ENCODE measurements around the gene CTRL. TPM values are rescaled to one million over a fixed set of nuclear protein-coding genes. Genes with fewer than 3 reads are reported as not detected.

CTRL gene
- total RNA-seq = 0.21 and 0.34 TPM in 2 replicates

DNA sequence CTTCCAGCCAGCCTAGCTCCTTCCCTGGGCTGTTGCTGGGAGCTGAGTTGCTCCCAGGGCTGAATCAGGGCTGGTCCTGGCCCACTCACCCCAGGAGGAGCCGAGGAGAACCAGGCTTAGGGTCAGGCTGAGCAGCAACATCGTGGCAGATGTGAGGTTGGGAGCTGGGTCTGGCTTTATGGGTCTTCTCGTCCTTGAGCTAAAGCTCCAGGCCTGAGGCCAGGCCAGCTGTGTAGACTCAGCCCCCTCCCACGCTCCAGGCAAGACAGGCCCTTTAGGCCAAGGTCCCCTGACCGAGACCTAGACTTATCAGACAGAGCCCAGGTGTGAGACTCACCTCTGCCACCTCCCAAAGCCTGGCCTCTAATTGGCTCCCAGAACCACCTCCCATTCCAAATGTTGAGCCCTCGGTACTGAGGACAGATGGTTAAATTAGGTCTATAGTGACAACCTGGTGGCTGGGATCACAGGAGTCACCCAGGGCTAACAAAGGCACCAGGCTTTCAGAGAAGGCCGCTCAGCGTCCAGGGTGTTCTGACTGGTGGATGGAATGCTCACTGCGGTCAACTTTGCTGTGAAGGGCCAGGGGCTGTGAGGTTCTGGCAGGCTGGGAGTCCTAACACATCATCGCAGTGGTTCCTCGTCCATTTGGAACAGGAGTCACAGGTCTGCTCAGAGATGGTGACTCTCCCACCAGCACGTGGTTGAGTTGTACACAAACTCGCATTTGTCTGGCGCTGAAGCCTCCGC lies at the start of gene CTRL:
Gene CTRL (minus strand): TSS at position 151 of the 750 bp plus-strand sequence. CDS start 10 bp downstream, at position 141.

DNA sequence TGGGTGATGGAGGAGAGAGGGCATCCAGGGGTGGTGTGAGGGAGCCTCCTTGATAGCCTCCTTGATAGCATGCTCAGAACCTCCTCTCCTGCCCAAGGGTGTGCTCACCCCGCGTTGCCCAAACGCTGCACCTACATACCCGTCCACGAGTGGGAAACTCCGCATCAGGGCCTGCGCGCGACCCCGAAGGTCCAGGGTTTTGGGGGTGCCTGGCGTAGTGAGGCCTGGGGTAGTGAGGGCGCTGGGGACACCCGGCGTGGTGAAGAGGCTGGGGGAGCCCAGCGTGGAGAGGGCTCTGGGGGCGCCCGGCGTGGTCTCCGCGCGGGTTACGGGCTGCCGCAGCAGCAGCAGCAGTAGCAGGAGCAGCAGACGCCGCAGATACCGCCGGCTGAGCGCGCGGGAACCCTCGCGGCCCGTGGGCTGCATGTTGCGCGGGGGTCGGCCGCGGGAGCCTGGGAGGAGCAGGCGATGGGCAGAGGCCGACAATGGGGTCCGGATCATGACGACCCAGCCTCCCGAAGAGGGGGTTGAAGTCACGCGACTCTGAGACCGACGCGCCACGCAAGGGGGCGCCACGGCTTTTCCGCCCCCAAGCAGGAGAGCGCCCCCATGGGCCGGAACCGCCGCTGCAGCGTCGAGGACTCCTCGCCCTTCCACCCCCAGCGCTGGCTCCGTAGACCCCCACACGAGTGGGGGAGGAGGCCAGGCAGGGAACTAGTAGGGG lies 48.5 kb upstream of the CTRL start, which contains the start of gene DPEP3:
Gene DPEP3 (minus strand): TSS at position 545 of the 724 bp plus-strand sequence. CDS start 119 bp downstream, at position 426.

GRCh38 chr16:67968400-67969253 lies 37.0 kb upstream of the CTRL start, which contains the start of gene SLC12A4:
Gene SLC12A4, minus strand, starts transcription at chr16:67968637. Its CDS starts 84 bp downstream, at chr16:67968553.

DNA sequence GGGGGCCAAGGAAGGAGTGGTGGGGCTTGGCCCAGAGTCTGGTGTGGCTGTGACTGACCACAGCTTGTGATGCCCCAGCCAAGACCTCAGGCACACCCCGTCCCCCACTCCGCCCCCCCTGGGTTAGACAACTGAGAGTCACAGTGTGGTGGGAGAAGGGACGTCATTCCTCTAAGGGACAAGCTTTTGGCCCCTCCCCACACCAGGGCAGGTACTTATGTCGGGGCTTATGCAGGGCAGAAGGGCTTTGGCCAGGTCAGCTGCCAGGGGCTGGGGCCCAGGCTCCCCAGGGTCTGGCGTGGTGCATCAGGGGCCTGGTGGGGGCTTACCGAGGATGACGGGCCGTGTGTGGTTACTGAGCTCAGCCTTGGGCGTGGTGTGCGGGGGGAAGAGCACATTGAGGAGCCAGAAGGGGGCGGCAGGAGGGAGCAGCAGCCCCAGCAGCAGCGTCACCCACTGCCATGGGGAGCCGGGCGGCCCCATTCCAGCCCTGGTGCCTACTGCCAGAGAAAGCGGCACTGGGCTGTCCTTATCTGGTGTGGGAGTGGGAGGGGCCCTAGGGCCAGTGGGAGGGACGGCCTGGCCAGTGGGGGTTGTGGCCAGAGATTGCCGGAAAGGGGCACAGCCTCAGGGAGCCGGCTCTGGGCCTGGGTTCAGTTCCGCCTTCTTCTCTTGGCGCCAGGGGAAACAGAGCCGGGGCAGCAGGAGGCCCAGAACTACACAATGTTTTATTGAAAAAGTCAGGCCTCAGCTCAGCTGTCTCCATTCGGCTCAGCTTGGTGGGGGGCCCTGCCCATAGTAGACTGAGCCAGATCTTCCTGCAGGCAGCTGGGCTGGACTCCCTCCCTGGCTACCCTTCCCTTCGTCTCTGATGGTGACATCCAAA lies 12.2 kb upstream of the CTRL start, which contains the start of gene LCAT:
Gene LCAT (minus strand): TSS at position 502 of the 886 bp plus-strand sequence. CDS start 19 bp downstream, at position 483.

DNA sequence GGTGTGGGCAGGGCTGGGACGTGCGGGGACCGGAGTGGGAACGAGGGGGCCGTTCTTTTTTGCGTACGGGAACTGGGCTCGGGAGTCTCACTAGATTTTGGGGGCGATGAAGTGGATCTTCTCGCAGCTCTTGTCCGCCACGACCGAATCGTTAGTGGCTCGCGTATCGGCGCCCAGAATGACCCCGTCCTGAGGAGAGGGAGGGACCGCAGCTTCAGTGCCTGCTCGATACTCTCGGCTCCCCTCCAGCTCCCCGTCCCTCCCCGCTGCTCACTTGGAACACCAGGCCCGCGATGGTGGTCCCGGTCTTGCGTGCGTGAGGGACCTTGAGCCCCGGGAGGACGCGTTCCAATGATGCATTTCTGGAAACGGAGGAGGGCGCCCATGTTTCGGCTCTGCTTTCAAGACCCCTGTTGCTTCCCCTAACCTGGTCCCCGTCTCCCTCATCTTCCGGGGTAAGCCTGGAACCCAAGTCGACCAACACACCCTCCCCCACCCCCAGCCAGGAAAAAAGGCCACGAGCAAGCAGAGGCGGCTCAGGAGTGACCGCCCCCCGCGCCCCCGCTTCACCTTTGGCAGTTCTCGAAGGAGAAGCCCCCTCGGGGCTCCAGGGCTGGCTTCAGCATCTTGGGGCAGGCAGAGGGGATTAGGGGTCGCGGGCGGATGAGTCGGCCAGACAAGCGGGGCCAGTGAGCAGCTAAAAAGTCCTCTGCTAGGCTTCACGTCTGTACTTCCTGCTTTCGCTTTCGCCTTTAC lies 4.6 kb upstream of the CTRL start, which contains the start of gene PSMB10:
Gene PSMB10 (minus strand): TSS at position 727 of the 756 bp plus-strand sequence. CDS start 101 bp downstream, at position 626.

DNA sequence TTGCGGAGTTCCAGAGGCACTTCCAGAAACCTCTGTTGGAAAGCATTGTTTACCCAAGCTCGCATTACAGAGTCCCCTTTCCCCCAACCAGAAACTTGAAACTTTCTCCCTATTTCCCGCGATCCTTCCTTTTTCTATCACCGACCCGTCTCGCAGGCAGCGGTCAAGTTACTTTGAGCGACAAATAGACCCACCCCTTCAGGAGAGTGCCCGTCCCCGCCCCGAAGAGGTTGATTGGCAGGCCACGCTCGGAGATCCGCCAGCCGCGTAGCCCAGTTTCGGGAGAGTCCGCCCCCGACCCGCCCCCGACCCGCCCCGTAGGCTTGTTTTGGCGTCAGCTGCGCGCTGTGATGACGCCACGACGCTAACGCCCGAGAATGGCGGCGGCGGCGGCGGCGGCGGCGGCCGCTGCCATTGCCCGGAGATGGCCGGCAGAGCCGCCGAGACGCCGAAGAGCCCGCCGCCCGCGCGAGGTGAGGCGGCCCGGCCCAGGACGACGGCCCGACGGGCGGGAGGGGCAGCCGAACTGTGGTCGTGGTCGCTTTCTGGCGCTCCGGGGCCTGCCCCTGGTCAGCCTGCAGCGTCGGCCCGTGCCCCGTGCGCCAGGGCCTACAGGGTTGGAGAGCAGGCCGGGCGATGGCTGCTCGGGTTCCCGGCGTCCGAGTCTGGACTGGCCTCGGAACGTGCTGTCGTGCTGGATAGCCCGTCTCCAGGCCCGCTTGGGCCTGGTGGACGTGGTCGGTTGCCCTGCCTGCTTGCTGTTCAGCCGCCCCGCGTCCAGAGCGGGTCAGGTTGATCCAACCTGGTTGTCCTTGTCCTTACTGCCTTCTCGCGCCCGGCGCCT lies 38.5 kb downstream of the CTRL start, which contains the start of gene PSKH1:
Gene PSKH1 (plus strand): TSS at position 356 of the 844 bp plus-strand sequence. CDS start 15,496 bp downstream, outside the sequence.

GRCh38 chr16:67884684-67885083 lies 47.0 kb downstream of the CTRL start, which contains the start of gene NRN1L:
Gene NRN1L, plus strand, starts transcription at chr16:67884885. Its CDS starts 19 bp downstream, at chr16:67884904.

Other genes starting within 250 kb of the CTRL start
- gene GFOD2, start 212.5 kb downstream of the CTRL start, total RNA-seq = 15.4 and 23.6 TPM in 2 replicates
- gene RANBP10, start 125.3 kb downstream of the CTRL start, total RNA-seq = 3.8 and 9.8 TPM in 2 replicates
- 0.50 TPM in 1 of 2 replicates, not detected in the other for gene TSNAXIP1, start 125.0 kb downstream of the CTRL start, total RNA-seq
- 29.0 and 34.7 TPM in 2 replicates for gene THAP11, start 89.5 kb downstream of the CTRL start, total RNA-seq
- gene NUTF2, start 84.9 kb downstream of the CTRL start, total RNA-seq = 140 and 141 TPM in 2 replicates
- 10.3 and 16.2 TPM in 2 replicates for gene CENPT, start 84.2 kb downstream of the CTRL start, total RNA-seq
- gene EDC4, start 58.8 kb downstream of the CTRL start, total RNA-seq = 36.6 and 71.5 TPM in 2 replicates
- gene NRN1L, start 47.0 kb downstream of the CTRL start, total RNA-seq = 0.21 and 0.34 TPM in 2 replicates
- 9.6 and 28.2 TPM in 2 replicates for gene PSKH1, start 38.6 kb downstream of the CTRL start, total RNA-seq
- 16.1 and 16.8 TPM in 2 replicates for gene PSMB10, start 5.0 kb upstream of the CTRL start, total RNA-seq
- 1.7 and 4.6 TPM in 2 replicates for gene LCAT, start 12.3 kb upstream of the CTRL start, total RNA-seq
- gene SLC12A4, start 36.8 kb upstream of the CTRL start, total RNA-seq = 31.1 and 41.5 TPM in 2 replicates
- gene DPEP3, start 48.6 kb upstream of the CTRL start, total RNA-seq = not detected in 2 replicates
- gene DPEP2, start 67.6 kb upstream of the CTRL start, total RNA-seq = not detected in 2 replicates
- not detected in 2 replicates for gene DPEP2NB, start 84.0 kb upstream of the CTRL start, total RNA-seq
- 13.2 and 18.1 TPM in 2 replicates for gene DDX28, start 91.4 kb upstream of the CTRL start, total RNA-seq
- gene DUS2, start 91.4 kb upstream of the CTRL start, total RNA-seq = 23.3 and 24.6 TPM in 2 replicates
- 11.6 and 16.2 TPM in 2 replicates for gene NFATC3, start 153.5 kb upstream of the CTRL start, total RNA-seq